Cardiac fibroblast (primary cell): ENCODE measurements around the gene ST8SIA5.

Experiments used
- DNase-seq, 2 donors: peaks; one replicate each; pipeline versions ENCODE4 v3.0.0 to v3.0.0-alpha.2; 2010; ENCODE audit warnings: low read depth in 2 of 2
- H3K4me3 ChIP-seq, 2 donors: replicated peaks in 1 of 2; 1 replicate in 1 of 2; 2 replicates in 1 of 2; pipeline ENCODE4 v1.5.1; 2011; ENCODE audit warnings: low read depth in 2 of 2, low read length in 2 of 2, mild to moderate bottlenecking in 2 of 2, moderate library complexity in 1 of 2
- CTCF ChIP-seq: IDR thresholded peaks from one replicate; pipeline ENCODE4 v1.5.1; 2011; ENCODE audit warnings: low read depth, mild to moderate bottlenecking, low read length, inconsistent platforms

Gene ST8SIA5

GRCh38 chr18:46679846-46680598 is 76.8 kb downstream of the ST8SIA5 start:
- no peak overlapping the region for H3K4me3 ChIP-seq
- no peak for TF ChIP-seq CTCF
- DNase-seq, result no peak

- DNase-seq, result no peak
- TF ChIP-seq CTCF, result no peak
- no peak overlapping the region for H3K4me3 ChIP-seq
Measured at GRCh38 chr18:46678785-46679399, 78.0 kb downstream of the ST8SIA5 start.

- no peak for DNase-seq
- no peak for TF ChIP-seq CTCF
- no peak overlapping the region for H3K4me3 ChIP-seq
Measured at GRCh38 chr18:46678041-46678440, 78.8 kb downstream of the ST8SIA5 start.

GRCh38 chr18:46677611-46678010 is 79.2 kb downstream of the ST8SIA5 start:
- DNase-seq, result peak in 1 of 2 donors; percentile 3
- TF ChIP-seq CTCF, result no peak
- no peak overlapping the region for H3K4me3 ChIP-seq

- H3K4me3 ChIP-seq, result no peak overlapping the region
- DNase-seq, result no peak
- no peak for TF ChIP-seq CTCF
Measured at GRCh38 chr18:46676182-46676835, 80.5 kb downstream of the ST8SIA5 start.

GRCh38 chr18:46675112-46675511 is 81.7 kb downstream of the ST8SIA5 start:
- no peak for TF ChIP-seq CTCF
- no peak for DNase-seq
- H3K4me3 ChIP-seq, result no peak overlapping the region
